H9 (cell line): ENCODE results near the gene RASIP1. TPM values are rescaled to one million over a fixed set of nuclear protein-coding genes. Genes with fewer than 3 reads are reported as not detected.
A peak's percentile ranks its signal among the peaks of the same experiment; 100 is the strongest.

ENCODE experiments used
- DNase-seq: peaks from one replicate; pipeline ENCODE4 v3.0.0-alpha.2; 2017
- H2AFZ ChIP-seq: one replicate; pipeline ENCODE4 v1.6.1; 2013; ENCODE audit warnings: mild to moderate bottlenecking, low read length, control low read depth, moderate library complexity
- H2AK5ac ChIP-seq: 2 replicates; pipeline ENCODE4 v1.6.1; 2013; ENCODE audit warnings: low read length, control low read depth, mixed read lengths; ENCODE audit not compliant: insufficient read length
- H2BK120ac ChIP-seq: one replicate; pipeline ENCODE4 v1.6.1; 2013; ENCODE audit warnings: low read depth, mild to moderate bottlenecking, low read length, control low read depth, inconsistent platforms; ENCODE audit not compliant: poor library complexity, severe bottlenecking
- H2BK12ac ChIP-seq: 2 replicates; pipeline ENCODE4 v1.6.1; 2013; ENCODE audit warnings: low read length, control low read depth, mixed read lengths, low read depth; ENCODE audit not compliant: insufficient read length
- H2BK15ac ChIP-seq: 2 replicates; pipeline ENCODE4 v1.6.1; 2013; ENCODE audit warnings: low read depth, low read length, control low read depth
- H2BK20ac ChIP-seq: one replicate; pipeline ENCODE4 v1.6.1; 2013; ENCODE audit warnings: low read depth, mild to moderate bottlenecking, low read length, control low read depth, inconsistent platforms; ENCODE audit not compliant: poor library complexity, severe bottlenecking
- H2BK5ac ChIP-seq: 2 replicates; pipeline ENCODE4 v1.6.1; 2013; ENCODE audit warnings: low read length, control low read depth, mixed read lengths; ENCODE audit not compliant: insufficient read length
- H3K14ac ChIP-seq: 2 replicates; pipeline ENCODE4 v1.6.1; 2013; ENCODE audit warnings: low read length, control low read depth; ENCODE audit not compliant: insufficient read depth
- H3K18ac ChIP-seq: 2 replicates; pipeline ENCODE4 v1.6.1; 2013; ENCODE audit warnings: low read depth, mild to moderate bottlenecking, mixed read lengths, low read length, control low read depth; ENCODE audit not compliant: insufficient read length
- H3K23ac ChIP-seq: 2 replicates; pipeline ENCODE4 v1.6.1; 2013; ENCODE audit warnings: low read length, control low read depth, mixed read lengths, low read depth; ENCODE audit not compliant: insufficient read length
- H3K23me2 ChIP-seq: 2 replicates; pipeline ENCODE4 v1.6.1; 2013; ENCODE audit warnings: low read depth, mild to moderate bottlenecking, mixed read lengths, low read length, control low read depth; ENCODE audit not compliant: insufficient read length, poor library complexity, severe bottlenecking
- H3K27ac ChIP-seq: 2 replicates; pipeline ENCODE4 v1.5.1; 2013; ENCODE audit warnings: low read length, control low read depth, mixed read lengths, low read depth; ENCODE audit not compliant: insufficient read length
- H3K27me3 ChIP-seq: 2 replicates; pipeline ENCODE4 v1.6.1; 2013; ENCODE audit warnings: low read length, control low read depth, inconsistent platforms; ENCODE audit not compliant: insufficient read depth
- H3K4ac ChIP-seq: 2 replicates; pipeline ENCODE4 v1.6.1; 2013; ENCODE audit warnings: low read depth, mild to moderate bottlenecking, control low read depth, inconsistent platforms, low read length, moderate library complexity
- H3K4me1 ChIP-seq: 2 replicates; pipeline ENCODE4 v1.6.1; 2013; ENCODE audit warnings: low read length, control low read depth, inconsistent platforms; ENCODE audit not compliant: insufficient read depth
- H3K4me2 ChIP-seq: 2 replicates; pipeline ENCODE4 v1.6.1; 2013; ENCODE audit warnings: low read length, control low read depth, mixed read lengths; ENCODE audit not compliant: insufficient read length, insufficient read depth
- H3K56ac ChIP-seq: 2 replicates; pipeline ENCODE4 v1.6.1; 2013; ENCODE audit warnings: low read depth, mild to moderate bottlenecking, mixed read lengths, low read length, control low read depth; ENCODE audit not compliant: insufficient read length
- H3K79me1 ChIP-seq: 2 replicates; pipeline ENCODE4 v1.6.1; 2013; ENCODE audit warnings: low read depth, mild to moderate bottlenecking, moderate library complexity, low read length, control low read depth, inconsistent platforms; ENCODE audit not compliant: insufficient read depth, poor library complexity, severe bottlenecking
- H3K79me2 ChIP-seq: 2 replicates; pipeline ENCODE4 v1.6.1; 2013; ENCODE audit warnings: low read length, control low read depth, inconsistent platforms; ENCODE audit not compliant: insufficient read depth
- H3K9ac ChIP-seq: 2 replicates; pipeline ENCODE4 v1.6.1; 2013; ENCODE audit warnings: low read length, control low read depth, mixed read lengths; ENCODE audit not compliant: insufficient read length; ENCODE audit errors: extremely low read depth
- H3K9me3 ChIP-seq: one replicate; pipeline ENCODE4 v1.6.1; 2013; ENCODE audit warnings: low read depth, low read length, inconsistent platforms; ENCODE audit not compliant: control insufficient read depth
- H3T11ph ChIP-seq: one replicate; pipeline ENCODE4 v1.6.1; 2013; ENCODE audit warnings: mild to moderate bottlenecking, low read length, control low read depth, inconsistent platforms
- H4K20me1 ChIP-seq: one replicate; pipeline ENCODE4 v1.6.1; 2013; ENCODE audit not compliant: control insufficient read depth, insufficient read length, insufficient read depth
- H4K5ac ChIP-seq: 2 replicates; pipeline ENCODE4 v1.6.1; 2013; ENCODE audit warnings: low read depth, mild to moderate bottlenecking, mixed read lengths, low read length, control low read depth; ENCODE audit not compliant: insufficient read length
- H4K8ac ChIP-seq: replicated peaks from 2 replicates; pipeline ENCODE4 v1.6.1; 2013; ENCODE audit warnings: low read length, control low read depth, mixed read lengths, low read depth; ENCODE audit not compliant: insufficient read length
- H4K91ac ChIP-seq: 2 replicates; pipeline ENCODE4 v1.6.1; 2013; ENCODE audit warnings: low read depth, mild to moderate bottlenecking, moderate library complexity, mixed read lengths, low read length, control low read depth; ENCODE audit not compliant: insufficient read length
- H3K27ac Mint-ChIP-seq, 3 experiments: 2 replicates in 2 of 3; 3 replicates in 1 of 3; pipeline ENCODE4 v1.8.0; 2020 to 2021; ENCODE audit warnings: mixed read lengths in 3 of 3, mild to moderate bottlenecking in 1 of 3, moderate library complexity in 1 of 3
- H3K27me3 Mint-ChIP-seq: 2 replicates; pipeline ENCODE4 v1.8.0; 2021; ENCODE audit warnings: low read depth, mild to moderate bottlenecking, moderate library complexity, mixed read lengths
- H3K36me3 Mint-ChIP-seq, 3 experiments: 2 replicates in 2 of 3; 3 replicates in 1 of 3; pipeline ENCODE4 v1.8.0; 2020 to 2021; ENCODE audit warnings: low read depth in 3 of 3, mixed read lengths in 3 of 3; ENCODE audit not compliant: insufficient read depth in 1 of 3
- H3K4me1 Mint-ChIP-seq, 2 experiments: 2 replicates each; pipeline ENCODE4 v1.8.0; 2020; ENCODE audit warnings: mixed read lengths in 2 of 2
- H3K4me3 Mint-ChIP-seq, 2 experiments: 2 replicates in 1 of 2; 3 replicates in 1 of 2; pipeline ENCODE4 v1.8.0; 2020 to 2021; ENCODE audit warnings: mild to moderate bottlenecking in 2 of 2, mixed read lengths in 2 of 2, moderate library complexity in 1 of 2
- H3K9me3 Mint-ChIP-seq, 2 experiments: 2 replicates in 1 of 2; 3 replicates in 1 of 2; pipeline ENCODE4 v1.8.0; 2020; ENCODE audit warnings: mild to moderate bottlenecking in 2 of 2, mixed read lengths in 2 of 2, moderate library complexity in 1 of 2
- WGBS: extraction: QIAGEN DNeasy Blood & Tissue Kit; methylation state at CpG from one replicate; pipeline ENCODE4 v1.1.7; 2013; ENCODE audit warnings: missing lambda C conversion rate, low lambda C conversion rate, mixed read lengths; ENCODE audit not compliant: insufficient read length; ENCODE audit errors: extremely low coverage; 5-methylcytosine and 5-hydroxymethylcytosine counted together
- total RNA-seq: library from RNA; stranded (reverse); gene quantifications from 2 replicates; pipeline ENCODE4 v1.2.1, GENCODE V29; 2021
- TF ChIP-seq, protein P1 (sequence below): fragments of 200-600 bp; sonication (generic); conservative IDR thresholded peaks from 3 replicates; pipeline ENCODE4 v1.8.0; 2021; ENCODE audit warnings: antibody characterized with exemption, mild to moderate bottlenecking

RASIP1 gene
- total RNA-seq, 1 experiment from 2014 or later: 2.4 TPM

- Histone ChIP-seq H4K20me1 (no peaks in the 10 kb centered on the region), H4K5ac (no peak overlapping the region), H2BK12ac (no peak overlapping the region), H3K27me3 (no peaks in the 10 kb centered on the region), H3T11ph (no peak overlapping the region), H3K4me2 (no peak overlapping the region), H3K9me3 (no peaks in the 10 kb centered on the region), H3K4ac (no peak overlapping the region), H3K56ac (no peak overlapping the region), H3K4me1 (no peaks in the 10 kb centered on the region; the same call in 1 of the 2 replicates), H3K18ac (no peak overlapping the region), H3K9ac (no peak overlapping the region), H3K14ac (no peak overlapping the region; the same call in 1 of the 2 replicates), H3K79me1 (no peaks in the 10 kb centered on the region), H2AFZ (no peak overlapping the region), H3K79me2 (no peaks in the 10 kb centered on the region), H2BK20ac (no peak overlapping the region), H3K27ac (no peak overlapping the region), H2AK5ac (no peak overlapping the region), H3K23ac (no peak overlapping the region), H2BK15ac (no peak overlapping the region), H4K91ac (no peak overlapping the region), H4K8ac (no peak overlapping the region), H3K23me2 (no peaks in the 10 kb centered on the region), H2BK5ac (no peak overlapping the region), H2BK120ac (no peak overlapping the region)
- no CpG with 5 or more reads among the region's 11 CpGs for WGBS
- TF ChIP-seq, protein P1, sequence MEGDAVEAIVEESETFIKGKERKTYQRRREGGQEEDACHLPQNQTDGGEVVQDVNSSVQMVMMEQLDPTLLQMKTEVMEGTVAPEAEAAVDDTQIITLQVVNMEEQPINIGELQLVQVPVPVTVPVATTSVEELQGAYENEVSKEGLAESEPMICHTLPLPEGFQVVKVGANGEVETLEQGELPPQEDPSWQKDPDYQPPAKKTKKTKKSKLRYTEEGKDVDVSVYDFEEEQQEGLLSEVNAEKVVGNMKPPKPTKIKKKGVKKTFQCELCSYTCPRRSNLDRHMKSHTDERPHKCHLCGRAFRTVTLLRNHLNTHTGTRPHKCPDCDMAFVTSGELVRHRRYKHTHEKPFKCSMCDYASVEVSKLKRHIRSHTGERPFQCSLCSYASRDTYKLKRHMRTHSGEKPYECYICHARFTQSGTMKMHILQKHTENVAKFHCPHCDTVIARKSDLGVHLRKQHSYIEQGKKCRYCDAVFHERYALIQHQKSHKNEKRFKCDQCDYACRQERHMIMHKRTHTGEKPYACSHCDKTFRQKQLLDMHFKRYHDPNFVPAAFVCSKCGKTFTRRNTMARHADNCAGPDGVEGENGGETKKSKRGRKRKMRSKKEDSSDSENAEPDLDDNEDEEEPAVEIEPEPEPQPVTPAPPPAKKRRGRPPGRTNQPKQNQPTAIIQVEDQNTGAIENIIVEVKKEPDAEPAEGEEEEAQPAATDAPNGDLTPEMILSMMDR: no peak
- DNase-seq: peak; percentile 48
- Mint-ChIP-seq H3K4me3 (peak overlapping the region in 1 of 2 experiments; percentile 19; a peak in 2 of 5 replicates), H3K4me1 (peaks cover 12 to 18% of the 10 kb centered on the region in 2 experiments), H3K27me3 (peaks cover 4% of the 10 kb centered on the region), H3K9me3 (peaks cover 8 to 9% of the 10 kb centered on the region in 2 experiments), H3K36me3 (peaks cover 20 to 26% (median 25%) of the 10 kb centered on the region in 3 experiments), H3K27ac (peak overlapping the region in 2 of 3 experiments; percentile 40 to 79; a peak in 4 of 7 replicates)
These were observed 31.9 kb downstream of the RASIP1 start for GRCh38 chr19:48708471-48708870.
